HG02973 (cell line): Measurements from ENCODE around the gene HNRNPL.

ENCODE experiments used
- ATAC-seq: cut with Tn5 transposase; IDR thresholded peaks from one replicate; pipeline ENCODE4 v1.9.1; 2021; ENCODE audit warnings: moderate library complexity; ENCODE audit not compliant: unreplicated experiment

Gene HNRNPL

GRCh38 chr19:38846097-38846496, 3.7 kb downstream of the HNRNPL start:
- no peak for ATAC-seq

GRCh38 chr19:38845374-38846024, 4.3 kb downstream of the HNRNPL start:
- no peak for ATAC-seq

DNA sequence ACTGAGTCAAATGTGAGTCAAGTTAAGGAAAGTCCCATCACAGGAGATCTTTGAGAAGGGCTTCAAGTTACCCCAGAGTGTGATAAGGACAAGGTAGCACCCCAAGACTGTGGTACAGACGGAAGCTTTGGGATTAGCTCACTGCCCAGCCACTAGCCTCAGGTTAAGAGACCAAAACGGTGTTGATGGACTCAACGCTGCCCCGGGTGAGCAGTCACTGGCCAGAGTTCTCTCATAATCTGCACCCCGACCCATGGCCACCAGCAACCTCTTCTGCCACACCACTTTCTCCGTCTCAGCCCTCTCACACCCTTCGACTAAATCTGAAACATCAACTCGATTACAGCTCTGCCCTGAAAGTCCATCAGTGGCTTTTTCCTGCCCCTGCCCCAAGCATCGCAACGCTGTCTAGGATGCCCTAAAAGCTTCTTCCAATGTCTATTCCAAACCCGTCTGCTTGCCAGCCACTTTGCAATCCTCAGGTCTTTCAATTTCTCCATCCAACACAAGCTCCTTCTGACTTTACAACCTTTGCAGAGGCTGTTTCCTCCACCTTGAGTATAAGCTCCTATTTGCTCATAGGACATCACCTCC, 5.6 kb downstream of the HNRNPL start:
- no peak for ATAC-seq

- ATAC-seq, result no peak
Measured at GRCh38 chr19:38843175-38843758, 6.5 kb downstream of the HNRNPL start.

GRCh38 chr19:38842439-38843174, 7.2 kb downstream of the HNRNPL start:
- no peak for ATAC-seq

DNA sequence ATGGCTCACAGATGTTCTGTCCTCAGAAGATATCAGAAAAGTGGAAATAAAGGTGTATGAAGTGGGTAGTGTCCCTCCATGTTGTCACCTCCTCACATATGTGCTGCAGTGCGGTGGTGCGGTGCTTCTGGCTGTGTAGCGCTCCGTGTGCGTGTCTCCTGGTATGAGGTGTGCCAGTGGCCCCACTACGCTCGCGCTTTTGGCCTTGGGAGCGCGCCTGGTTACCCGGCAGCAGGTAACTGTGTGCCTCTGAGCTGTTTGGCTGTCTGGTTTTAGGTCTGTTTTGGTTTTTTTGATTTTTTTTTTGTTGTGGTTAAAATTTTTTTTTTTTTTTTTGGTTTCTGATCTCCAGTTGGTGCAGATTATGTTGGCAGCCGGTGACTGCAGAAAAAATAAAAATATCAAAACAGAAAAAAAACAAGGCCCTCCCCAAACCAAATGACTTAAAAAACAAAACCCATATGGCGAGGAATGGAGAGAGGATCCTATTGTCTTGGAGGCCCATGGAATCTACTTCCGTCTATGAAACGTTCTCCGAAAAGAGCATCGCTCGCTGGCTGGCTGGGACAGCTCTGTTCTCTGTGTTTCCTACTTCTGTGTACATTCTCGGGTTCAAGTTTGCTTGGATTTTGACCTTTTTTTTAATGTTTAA, 7.9 kb downstream of the HNRNPL start:
- no peak for ATAC-seq

- no peak for ATAC-seq
Measured at GRCh38 chr19:38841180-38841766, 8.5 kb downstream of the HNRNPL start.

DNA sequence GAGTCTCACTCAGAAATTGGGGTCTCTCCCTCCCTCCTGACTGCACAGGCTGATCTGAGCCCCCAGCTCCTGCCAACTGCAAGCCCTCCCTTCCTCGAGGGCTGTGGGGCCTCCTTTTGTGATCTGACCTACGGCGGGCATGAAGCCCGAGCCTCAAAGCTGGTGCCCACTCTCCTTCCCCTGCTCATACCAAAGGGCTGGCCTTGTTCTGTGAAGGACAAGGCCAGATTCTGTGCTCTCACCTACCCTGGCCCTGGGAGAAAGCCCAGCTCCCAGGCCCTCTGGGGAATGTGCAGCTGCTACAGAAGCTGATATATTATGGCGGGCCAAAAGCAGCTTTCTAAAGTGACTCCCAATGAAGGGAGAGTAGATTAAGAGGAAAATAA, 9.2 kb downstream of the HNRNPL start:
- ATAC-seq, result no peak

- ATAC-seq, result no peak
Measured at GRCh38 chr19:38839816-38840582, 9.8 kb downstream of the HNRNPL start.

DNA sequence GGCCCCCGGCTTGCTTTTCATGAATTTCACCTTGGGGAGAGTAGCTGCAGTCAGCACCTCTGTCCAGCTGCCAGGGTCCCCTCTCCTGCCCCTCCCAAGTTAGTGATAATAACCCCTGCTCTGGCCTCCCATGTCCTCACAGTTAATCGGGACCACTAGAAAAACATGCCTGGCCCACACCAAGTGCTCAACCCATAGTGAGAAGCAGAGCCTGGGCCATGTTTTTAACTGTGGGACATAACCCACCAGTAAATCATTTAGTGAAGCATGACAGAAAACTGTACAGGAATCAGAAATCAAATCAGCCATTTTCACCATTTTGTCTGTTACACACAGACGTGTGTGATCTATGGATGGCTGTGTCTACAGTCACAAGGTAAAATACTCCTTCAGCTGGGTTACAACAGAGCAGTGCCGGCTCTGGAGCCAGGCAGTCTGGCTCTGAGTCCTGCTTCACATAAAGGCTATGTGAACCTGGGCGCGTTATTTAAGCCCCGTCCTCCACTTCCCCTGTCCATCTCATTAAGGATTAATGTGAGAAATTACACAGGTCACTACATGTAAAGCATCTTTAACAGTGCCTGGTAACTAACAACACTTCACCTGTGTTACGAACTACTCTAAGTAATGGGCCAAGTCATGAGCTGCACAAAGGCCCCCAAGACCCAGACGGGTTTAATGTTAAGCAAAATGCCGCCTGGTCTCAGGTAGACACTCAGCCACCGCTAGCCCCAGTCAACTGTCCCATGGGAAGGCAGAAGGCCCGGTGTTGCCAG, 10.6 kb downstream of the HNRNPL start:
- ATAC-seq, result no peak

GRCh38 chr19:38838208-38838985, 11.4 kb downstream of the HNRNPL start:
- ATAC-seq, result no peak

- no peak for ATAC-seq
Measured at GRCh38 chr19:38837656-38838121, 12.1 kb downstream of the HNRNPL start.

DNA sequence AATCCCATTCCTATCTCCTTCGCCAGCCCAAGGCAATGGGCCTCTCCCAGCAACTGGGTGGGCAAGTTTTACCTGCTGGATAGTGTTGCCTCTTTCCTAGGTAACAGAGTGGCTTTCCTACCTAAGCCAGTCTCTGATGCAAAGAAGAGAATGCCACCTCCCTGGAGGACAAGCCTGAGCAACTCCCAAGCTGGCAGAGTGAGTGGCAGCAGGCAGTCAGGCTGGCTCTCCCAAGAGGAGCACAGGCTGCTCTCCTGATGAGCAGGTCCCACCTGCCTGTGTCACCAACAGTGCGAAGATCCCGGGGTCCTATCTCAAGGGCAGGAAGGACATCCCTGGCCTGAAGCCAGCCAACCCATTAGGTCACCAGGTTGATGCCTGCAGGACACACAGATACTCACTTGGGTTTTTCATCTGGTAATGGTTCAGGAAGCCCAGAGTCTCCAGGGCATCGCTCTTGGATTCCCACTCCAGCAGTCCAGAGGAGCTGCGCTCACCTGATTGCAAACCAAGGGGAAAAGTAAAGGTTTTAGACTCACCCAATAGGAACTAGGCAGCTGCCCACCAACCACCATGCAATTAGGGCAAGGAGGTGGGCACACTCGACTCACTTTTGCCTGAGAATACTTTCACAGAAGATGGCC, 12.7 kb downstream of the HNRNPL start:
- ATAC-seq, result no peak

GRCh38 chr19:38836159-38836982, 13.4 kb downstream of the HNRNPL start:
- ATAC-seq, result no peak

DNA sequence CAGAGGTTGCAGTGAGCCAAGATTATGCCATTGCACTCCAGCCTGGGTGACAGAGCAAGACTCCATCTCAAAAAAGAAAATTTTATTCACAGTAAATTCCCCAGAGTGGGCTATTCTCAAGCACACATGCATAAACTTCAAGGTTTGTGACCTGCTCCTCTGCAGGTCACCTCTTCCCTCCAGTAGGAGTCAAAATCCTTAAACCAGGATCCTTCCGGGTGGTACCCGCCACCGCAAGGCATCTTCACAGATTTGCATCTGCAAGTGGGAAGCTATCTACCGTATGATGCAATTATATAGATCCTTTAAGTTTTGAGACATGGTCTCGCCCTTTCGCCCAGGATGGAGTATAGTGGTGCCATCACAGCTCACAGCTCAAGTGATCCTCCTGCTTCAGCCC, 15.2 kb downstream of the HNRNPL start:
- no peak for ATAC-seq

- ATAC-seq, result no peak
Measured at GRCh38 chr19:38834104-38834490, 15.7 kb downstream of the HNRNPL start.

GRCh38 chr19:38833092-38833425, 16.7 kb downstream of the HNRNPL start:
- no peak for ATAC-seq
